Hematopoietic multipotent progenitor cell treated with erythropoietin and hydrocortisone succinate and interleukin-3 and kit ligand, for 4 days (in vitro differentiated cells): Measurements from ENCODE around the gene MACROH2A1.

ENCODE experiments used
- DNase-seq: peaks from one replicate; pipeline ENCODE4 v3.0.0-alpha.2; 2015

MACROH2A1 gene

DNA sequence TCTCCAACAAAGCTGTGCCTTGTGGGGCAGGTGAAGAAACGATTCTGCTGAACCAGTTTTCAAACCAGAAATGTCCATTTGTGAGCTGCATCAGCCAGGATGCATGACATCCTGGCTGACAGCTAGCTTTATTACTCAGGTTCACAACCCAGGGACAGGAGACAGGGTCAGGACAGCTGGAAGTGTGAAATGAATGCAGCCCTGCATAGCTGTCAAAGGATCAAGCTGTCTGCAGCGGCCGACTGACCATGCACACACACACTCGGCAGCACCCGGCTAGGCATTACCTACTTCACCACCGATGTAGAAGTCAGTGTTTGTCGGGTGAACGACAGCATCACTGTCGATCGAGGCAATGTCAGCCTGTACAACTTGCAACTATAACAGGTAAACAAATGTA is 48.5 kb downstream of the MACROH2A1 start:
- DNase-seq, result no peak

DNA sequence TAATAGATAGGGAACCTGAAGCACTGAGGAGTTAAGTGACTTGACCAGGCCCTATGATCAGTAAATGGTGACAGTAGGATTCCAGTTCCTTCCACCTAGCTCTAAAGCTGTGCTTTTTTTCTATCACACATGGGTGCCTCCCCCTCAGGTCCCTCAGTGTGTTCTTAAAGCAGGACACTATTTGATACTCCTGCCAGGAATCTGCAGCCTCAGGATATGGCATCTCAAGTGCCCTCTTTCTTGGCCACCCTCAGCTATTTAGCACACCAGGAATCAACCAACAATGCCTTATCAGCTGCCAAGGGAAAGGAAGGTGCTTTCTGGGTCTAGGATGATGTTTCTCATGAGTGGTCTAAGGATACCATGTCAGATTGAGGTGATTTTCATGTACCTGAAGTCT is 49.1 kb downstream of the MACROH2A1 start:
- no peak for DNase-seq

- no peak for DNase-seq
These were observed 49.6 kb downstream of the MACROH2A1 start for GRCh38 chr5:135349451-135349850.

DNA sequence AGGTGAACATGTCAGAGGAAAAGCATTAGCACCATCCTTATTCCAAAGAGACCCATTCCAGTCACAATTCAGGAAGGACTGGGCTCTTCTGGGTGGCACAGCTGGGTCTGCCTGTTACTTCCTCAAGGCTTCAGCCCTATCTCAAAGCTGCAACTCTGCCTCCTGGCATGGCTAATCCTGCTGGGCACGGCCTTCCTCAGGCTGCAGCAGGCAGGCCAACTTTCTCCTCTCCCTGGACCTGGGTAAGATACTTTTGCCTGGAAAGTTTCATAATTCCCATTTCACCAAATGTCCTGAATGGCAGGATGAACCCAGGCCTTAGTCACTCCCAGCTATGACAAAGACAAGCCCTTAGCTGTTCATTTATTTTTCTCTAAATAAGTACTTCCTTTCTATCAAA is 50.1 kb downstream of the MACROH2A1 start:
- DNase-seq, result no peak

DNA sequence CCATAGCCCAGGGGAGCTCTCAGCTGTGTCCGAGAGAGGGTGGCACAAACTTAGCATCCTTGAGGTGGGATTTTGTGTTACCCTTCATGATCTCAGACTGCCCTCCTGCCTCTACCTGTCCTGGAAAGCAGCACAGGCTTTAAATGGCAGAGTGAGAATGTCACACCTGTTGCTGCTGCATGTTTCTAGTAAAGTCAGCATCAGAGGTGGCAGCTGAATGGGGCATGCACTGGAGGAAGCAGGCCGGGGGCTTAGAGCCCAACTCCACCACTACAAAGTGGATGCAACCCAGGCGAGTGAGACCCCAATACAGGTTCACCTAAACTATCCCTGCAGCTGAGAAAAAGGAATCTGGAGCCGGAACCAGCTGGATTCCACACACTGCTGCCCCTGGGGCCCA is 51.6 kb downstream of the MACROH2A1 start:
- no peak for DNase-seq

DNA sequence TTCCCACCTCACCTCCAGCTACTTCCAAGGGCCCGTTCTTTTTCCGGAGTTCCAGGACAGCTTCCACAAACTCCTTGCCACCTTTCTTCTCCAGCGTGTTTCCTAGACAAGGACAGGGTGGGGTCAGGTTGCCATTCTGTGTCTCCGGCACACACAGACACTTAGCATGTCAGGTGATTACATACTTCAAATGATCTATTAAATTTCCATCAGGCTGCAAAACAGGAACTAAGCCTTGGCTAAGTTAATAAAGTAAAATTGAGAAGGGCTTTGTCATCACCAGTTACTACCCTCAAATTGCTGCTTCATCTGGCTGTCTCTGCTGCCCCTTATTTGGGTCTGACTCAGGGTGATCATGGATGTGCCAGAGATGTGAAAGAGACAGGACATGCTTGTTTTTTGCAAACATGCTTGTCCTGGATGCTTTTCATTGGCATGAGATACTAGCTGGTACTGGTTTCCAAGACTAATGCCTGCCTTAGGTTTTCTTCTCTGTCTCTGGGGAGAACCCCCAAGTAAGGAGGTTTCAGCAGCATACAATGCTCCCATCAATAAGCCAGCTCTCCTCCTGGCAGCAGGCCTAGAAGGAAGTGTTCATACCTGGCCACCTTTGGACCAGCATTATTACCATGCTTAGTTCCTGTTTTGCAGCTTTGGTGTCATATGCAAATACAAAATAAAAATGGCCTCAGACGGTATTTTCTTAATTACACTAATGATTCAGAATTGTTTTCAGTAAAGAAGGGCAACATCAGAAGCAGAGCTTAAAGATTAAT is 52.9 kb downstream of the MACROH2A1 start:
- DNase-seq, result no peak

- no peak for DNase-seq
These were observed 54.7 kb downstream of the MACROH2A1 start for GRCh38 chr5:135344349-135344748.

DNA sequence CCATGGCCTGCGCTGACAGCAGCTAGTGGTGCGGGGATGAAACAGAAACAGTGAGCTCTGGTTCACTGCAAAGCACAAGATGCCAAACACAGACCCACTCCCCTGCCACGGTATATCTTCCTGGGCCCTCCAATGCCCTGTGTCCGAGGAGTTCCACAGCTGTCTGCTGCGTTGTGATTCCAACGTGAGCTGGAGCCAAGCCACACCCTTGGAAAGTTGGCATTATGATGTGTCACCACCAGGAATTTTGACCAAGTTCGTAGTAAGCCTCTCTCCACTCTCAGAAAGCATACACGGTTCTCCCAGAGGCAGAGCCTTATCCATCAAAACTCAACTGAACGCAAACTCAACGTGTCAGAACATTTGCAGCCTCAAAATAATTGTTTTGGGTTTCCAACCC is 55.6 kb downstream of the MACROH2A1 start:
- no peak for DNase-seq

DNA sequence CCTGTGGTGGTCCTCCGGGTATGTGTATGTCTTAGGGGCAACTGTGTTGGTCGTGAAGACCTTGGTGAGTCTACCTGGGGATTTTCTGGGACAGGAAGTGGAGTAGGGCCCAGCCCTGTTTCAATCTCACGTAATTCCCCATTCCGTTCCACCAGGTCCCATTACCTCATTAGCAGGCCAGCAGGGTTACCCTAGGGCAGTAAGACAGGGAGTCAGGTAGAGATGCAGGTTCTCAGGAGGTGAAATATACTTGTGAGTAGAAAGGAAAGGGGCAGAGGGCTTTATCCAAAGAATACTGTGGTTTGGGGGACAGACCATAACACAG is 56.5 kb downstream of the MACROH2A1 start:
- no peak for DNase-seq

- DNase-seq, result no peak
These were observed 57.1 kb downstream of the MACROH2A1 start for GRCh38 chr5:135341696-135342550.

GRCh38 chr5:135341016-135341666 is 57.9 kb downstream of the MACROH2A1 start:
- DNase-seq, result no peak

DNA sequence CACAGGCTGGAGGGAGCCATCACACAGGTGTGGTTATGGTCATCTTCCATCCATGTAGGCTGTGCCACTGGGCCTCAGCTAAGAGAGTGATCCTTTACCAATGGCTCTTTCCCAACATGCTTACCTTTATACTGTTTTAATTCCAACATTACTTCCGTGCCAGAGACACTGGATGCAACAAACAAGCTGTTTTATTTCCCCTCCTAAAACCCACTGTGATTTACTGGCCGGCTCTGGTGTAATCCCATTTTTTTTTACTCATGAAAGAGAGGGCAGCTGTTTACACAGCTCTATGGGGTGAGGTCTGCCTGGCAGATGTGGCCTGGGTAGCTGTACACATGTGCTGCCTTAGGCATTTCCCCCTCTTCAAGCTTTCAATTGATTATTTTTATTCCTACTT is 58.5 kb downstream of the MACROH2A1 start:
- no peak for DNase-seq

GRCh38 chr5:135339623-135340022 is 59.4 kb downstream of the MACROH2A1 start:
- DNase-seq, result no peak

DNA sequence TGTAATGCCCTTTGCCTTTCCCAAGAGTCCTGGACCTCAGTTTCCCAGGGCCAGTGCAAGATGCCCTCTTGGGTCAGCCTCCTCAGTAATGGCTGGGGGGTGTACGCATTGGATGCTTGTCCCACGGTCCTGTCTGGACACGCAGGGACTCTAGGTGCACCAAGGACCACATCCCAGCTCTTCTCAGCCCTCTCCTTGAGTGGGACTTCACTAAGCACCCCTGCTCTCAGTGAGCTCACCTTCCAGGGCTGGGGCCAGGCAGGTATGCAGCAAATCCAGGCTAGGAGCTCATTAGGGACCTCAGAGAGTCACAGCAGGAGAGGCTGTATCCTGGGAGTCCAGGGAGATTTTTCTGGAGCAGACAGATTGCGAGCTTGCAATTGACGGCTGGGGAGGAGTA is 59.8 kb downstream of the MACROH2A1 start:
- no peak for DNase-seq

DNA sequence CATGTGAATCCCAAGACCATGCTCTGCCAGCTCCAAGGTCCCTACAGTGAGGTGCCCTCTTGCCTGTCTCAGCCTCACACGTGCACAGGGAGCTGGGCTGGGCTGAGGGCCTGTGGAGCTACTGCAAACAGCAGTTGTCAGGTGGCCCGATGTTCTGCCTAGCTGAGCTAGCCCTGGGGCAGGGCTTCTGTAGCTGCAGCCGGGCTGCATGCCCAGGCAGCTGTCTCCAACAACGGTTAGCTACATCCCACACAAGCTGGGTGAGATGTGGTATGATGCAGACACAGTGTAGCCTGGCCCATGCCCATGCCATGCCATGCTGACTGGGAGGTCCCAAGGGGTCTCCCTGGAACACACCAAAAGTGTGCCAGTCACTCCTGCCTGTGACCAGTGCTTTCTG is 62.0 kb downstream of the MACROH2A1 start:
- no peak for DNase-seq

DNA sequence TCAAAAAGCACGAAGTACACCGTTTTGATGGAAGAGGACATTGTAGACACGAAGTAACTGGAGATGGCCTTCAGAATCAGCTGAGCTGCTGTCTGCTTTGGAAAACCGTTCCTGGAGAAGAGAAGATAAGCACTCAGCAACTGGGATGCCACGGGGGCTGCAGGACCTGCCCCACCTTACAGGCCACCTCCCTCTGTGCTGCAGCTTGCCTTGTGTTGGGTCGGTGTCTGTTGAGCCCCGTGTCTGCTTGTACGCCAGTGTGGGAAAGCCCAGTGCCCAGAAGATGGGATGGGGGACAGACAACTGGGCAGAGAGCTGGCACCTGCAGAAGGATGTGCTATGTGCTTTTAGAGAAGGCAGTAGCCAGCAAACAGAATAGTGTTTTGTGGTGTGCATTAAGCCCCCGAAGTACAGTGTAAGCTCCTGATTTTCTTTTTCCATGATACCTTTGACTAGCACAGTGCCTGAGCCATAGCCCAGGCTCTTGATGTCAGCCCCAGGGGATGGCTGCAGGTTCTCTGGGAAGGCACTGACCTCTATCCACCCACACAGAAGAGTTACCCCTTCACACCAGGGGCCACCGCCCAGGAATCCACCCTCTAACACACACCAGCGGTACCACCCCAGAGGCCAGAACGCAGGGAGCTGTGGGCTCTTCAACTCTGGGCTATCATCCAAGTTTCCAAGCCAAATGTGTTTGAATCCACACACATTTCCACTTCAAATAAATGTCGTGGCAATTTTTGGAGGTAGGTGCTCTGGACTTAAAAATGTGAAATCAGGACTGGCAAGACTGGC is 63.8 kb downstream of the MACROH2A1 start:
- DNase-seq, result no peak

GRCh38 chr5:135333732-135334515 is 65.1 kb downstream of the MACROH2A1 start:
- no peak for DNase-seq

DNA sequence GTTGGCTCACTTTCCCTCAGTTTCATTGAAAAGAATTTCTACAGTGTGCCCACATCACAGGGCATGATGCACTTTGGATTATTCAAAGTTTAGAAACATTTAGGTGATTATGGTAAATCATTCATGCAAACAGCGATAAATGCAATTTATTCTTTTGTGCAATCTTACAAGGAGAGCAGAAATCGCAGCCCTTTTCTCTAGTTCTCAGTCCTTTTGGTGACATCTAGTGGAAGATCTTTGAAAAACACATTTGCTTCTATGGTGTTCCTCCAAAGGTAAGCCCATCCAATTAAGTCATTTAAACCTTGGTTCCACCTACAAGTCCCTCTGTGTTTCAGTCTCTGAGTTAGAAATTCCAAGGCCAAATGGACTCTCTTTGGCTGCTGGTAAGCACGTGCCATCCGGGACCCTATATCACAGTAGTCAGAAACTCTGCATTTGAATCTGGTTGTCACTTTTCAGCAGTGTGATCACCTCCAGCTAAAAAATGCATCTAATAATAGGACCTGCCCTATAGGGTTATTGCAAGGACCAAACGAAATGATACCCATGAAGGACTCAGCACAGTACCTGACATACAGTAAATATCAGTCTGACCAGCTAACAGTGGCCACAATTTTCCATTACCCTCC is 66.4 kb downstream of the MACROH2A1 start:
- DNase-seq, result peak; percentile 83

DNA sequence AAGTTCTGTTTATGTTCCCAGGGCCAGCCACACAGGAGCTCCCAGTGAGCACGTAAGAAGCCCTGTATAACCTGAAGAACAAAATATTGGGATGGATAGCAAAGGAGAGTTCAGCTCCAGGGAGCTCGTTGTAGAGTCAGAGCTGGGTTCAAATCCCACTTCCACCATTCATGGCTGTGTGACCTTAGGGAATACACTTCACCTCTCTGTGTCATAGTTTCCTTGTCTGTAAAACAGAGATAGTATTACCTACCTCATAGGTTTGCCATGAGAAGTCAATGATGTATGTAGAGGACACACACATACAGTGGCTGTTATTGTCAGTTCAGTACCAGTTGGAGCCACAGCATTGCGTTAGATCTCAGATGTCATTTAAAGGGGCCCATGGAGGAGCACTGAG is 67.4 kb downstream of the MACROH2A1 start:
- DNase-seq, result no peak

GRCh38 chr5:135330798-135331096 is 68.3 kb downstream of the MACROH2A1 start:
- DNase-seq, result no peak

DNA sequence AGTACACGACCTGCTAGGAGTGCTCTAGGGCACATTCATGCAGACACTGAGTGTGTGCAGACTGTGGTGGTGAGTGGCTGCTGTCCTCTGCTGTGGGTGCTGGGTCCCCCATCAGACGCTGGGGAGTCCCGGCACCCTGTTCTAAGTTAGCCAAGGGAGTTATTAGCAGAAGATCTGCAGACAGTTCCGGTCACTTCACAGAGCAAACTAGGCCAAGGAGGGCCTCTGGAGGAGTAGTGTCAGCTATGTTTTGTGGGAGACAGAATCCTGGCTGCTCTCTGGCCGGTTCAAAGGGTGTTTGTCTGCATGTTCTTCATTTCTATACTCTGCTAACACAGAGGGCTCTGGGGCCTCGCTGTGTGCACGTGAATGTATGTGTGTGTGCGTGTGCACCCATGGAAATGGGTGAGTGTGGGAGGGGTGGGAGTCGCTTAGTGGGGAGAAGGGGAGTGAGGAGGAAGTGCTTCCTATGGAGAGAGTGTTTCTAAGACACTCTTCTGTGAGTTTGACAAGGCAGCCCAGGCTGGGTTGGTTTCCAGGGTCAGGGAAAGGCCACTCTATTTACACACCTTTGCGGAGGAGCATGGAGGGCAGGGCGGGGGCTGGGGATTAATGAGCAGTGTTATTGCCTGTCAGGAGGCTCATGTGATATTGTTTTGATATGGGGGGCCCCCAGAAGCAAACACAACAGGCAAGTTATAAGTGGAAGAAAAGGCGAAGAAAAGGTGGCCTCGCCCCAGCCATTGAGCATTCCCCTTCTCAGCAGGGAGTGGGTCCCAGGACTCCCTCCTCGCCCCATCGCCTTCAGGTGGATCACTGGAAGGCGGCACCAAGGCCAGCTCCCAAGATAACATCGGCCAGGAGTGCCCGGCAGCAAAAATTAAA is 68.9 kb downstream of the MACROH2A1 start:
- no peak for DNase-seq
